Stimulated activated CD4-positive, alpha-beta T cell treated with anti-CD3 and anti-CD28 coated beads, Interleukin-15, amount 100 ng/mL, for 1 hour (primary cell): ENCODE results near the gene SOWAHC.
"Not testable (repeated sequence)": the region's sequence is repeated elsewhere in the genome, so short reads cannot be mapped to it uniquely, and the experiment has no call there.

Experiments
- DNase-seq, 2 donors: peaks; one replicate each; pipeline ENCODE4 v3.0.0-alpha.2; 2020; ENCODE audit warnings: low read depth in 1 of 2, low spot score in 1 of 2

The SOWAHC gene

GRCh38 chr2:109615637-109616144 lies 1.5 kb downstream of the SOWAHC start:
- DNase-seq, result no peak

GRCh38 chr2:109616184-109616583 lies 2.0 kb downstream of the SOWAHC start:
- no peak for DNase-seq

DNA sequence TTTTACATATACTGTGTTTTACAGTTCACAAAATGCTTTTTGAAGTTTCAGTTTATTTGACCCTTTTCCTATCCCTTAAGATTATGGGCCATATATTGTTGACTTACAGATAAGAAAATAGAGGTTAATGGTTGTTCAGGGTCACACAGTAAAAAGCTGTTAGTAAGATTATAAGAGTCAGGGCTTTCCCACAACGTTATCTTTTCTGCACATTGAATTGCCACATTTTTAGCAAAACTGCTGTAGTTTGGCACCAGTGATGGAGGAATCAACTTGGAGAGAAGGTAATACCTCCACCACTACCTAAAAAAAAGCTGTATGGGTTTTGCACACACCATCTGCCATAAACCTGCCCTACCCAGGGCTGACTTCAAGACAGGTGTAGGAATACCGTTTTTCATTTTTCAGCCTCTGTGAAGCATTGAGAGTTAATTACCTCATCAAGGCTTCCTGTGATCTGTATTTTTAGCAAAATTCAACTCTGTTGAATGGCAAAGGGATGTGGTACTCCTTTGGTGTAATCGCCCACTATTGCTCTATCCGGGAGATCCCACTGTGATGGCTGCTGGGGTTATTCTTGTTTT lies 5.0 kb downstream of the SOWAHC start:
- no peak for DNase-seq

DNA sequence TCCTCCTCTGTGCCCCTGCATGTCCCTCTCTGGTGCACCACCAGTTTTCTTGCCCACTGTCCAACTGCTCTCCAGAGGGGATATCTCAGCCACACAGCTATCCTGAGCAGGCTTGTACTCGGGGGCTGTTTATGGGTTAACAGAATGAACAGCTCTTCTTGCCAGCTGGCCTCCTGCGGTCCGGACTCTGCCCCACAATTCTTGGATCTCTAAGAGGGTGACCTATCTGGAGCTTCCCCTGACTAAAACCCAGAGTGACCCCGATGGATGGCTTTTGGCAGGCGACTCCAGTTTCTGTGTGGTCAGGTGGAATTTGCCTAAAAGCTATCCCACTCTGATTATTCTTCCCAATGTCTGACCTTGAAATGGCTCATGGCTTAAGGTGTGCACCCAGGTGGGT lies 9.1 kb downstream of the SOWAHC start:
- DNase-seq, result no peak

GRCh38 chr2:109623923-109624322 lies 9.8 kb downstream of the SOWAHC start:
- DNase-seq, result no peak

DNA sequence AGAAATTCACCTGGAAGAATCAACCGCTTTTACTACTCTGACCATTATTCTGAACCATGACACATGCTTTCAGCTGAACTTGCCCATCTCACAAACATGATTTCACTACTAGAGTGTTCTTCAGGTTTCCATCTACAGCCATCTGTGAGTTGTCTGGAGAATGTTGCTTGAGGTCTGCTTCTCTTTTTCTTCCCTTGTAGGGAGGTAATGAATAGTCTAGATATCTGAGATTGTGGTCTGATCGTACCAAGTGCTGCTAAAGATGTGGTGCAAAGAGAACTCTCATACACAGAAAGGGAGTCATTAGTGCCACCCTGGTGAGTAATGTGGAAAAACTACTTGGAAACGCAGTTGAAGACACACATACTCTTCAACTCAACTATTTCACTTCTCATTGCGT lies 10.2 kb downstream of the SOWAHC start:
- no peak for DNase-seq

GRCh38 chr2:109628321-109628720 lies 14.2 kb downstream of the SOWAHC start:
- not testable (repeated sequence) for DNase-seq

- no peak for DNase-seq
Measured at GRCh38 chr2:109629867-109630266, 15.7 kb downstream of the SOWAHC start.

DNA sequence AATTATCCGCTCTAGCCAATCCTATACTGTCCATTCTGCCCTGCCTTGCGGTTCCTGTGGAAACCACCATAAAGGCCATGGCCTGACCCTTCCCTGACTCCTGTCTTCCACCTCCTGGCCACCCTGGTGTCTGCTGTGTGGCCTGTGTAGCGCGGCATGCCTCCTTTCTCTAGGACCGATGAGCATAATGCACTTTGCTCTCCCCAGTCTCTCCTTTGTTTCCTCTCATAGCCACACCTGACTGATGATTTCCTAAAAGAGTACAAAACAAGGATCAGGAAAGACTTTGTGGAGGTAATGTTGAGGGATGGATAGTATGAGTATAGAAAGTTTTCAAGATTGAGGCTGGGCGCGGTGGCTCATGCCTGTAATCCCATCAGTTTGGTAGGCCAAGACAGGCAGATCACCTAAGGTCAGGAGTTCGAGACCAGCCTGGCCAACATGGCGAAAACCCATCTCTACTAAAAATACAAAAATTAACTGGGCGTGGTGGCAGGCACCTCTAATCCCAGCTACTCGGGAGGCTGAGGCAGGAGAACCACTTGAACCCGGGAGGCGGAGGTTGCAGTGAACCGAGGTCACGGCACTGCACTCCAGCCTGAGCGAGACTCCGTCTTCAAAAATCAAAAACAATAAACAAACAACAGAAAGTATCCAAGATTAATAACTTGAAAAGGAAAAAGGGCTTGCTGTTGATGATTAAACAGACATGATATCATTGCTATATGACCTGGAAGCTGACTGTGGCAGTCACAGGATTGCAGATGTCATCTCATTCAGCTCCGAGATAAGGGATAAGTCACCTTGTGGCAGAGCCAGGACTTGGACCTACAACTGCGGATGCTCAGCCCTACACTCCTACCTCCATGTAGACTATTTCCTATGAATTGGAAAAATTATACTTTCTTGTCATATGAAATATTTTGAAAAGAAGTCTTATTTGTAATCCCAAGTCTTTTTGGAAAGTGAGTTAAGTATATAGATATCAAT lies 16.6 kb downstream of the SOWAHC start:
- DNase-seq, result no peak

DNA sequence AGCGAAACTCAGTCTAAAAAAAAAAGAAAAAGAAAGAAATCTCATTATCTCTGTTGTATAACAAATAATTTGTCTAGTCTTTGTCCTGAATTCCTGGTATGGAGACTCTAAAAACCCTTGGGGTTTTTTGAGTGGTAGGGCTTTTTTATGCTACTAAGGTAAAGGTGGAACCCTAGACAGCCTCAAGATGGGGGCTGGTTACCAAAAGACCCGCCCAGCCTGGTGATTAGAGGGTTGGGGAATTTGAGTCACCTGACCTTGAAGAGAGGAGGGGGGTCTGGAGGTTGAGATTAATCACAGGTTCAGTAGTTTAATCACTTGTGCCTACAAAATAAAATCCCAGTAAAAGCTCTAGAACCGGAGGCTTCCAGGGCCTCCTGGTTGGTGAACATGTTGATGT lies 17.6 kb downstream of the SOWAHC start:
- DNase-seq, result no peak

GRCh38 chr2:109632158-109632789 lies 18.1 kb downstream of the SOWAHC start:
- DNase-seq, result no peak

- DNase-seq, result no peak
Measured at GRCh38 chr2:109633284-109633961, 19.3 kb downstream of the SOWAHC start.

DNA sequence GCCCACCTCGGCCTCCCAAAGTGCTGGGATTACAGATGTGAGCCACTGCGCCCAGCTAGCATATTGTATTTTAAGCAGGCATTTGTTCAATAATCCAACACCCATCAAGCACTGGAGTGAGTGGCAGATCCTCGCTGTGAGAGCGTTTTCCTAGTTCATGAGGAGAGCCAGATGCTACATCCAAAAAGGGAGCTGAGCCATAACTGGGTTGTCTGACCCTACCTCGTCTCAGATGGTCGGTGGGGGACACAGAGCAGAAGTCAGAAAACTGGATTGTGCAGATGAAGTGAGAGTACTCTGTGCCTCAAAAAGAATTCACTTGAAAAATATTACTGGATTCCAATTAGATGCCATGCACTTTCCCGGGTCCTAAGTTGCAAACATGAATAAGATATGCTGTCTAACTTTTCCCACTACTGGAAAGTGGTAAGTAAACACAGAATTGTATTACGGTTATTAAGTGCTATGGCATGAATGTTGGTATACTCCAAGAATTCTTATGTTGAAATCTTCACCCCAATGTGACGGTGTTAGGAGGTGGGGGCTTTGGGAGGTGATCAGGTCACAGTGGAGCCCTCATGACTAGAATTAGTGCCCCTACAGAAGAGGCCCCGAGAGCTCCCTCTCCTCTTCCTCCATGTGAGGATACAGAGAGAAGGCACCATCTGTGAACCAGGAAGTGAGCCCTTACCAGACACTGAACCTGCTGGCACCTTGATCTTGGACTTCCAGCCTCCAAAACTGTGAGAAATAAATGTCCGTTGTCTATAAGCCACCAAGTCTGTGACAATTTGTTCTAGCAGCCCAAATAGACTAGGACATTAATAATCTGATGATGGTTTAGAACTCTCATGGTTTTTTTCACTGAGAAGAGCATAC lies 21.5 kb downstream of the SOWAHC start:
- DNase-seq, result no peak

GRCh38 chr2:109636317-109636716 lies 22.2 kb downstream of the SOWAHC start:
- DNase-seq, result no peak

GRCh38 chr2:109637749-109638570 lies 23.8 kb downstream of the SOWAHC start:
- DNase-seq, result no peak

- no peak for DNase-seq
Measured at GRCh38 chr2:109638795-109639194, 24.6 kb downstream of the SOWAHC start.

- DNase-seq, result not testable (repeated sequence)
Measured at GRCh38 chr2:109640000-109640399, 25.8 kb downstream of the SOWAHC start.

- no peak for DNase-seq
Measured at GRCh38 chr2:109644571-109645275, 30.6 kb downstream of the SOWAHC start.
